ENCODE measurements around the gene MRAS. TPM values are rescaled to one million over a fixed set of nuclear protein-coding genes. Genes with fewer than 3 reads are reported as not detected.

MRAS gene
- total RNA-seq, 2 donors from 2014 or later = 0.19 to 0.72 TPM

GRCh38 chr3:138329127-138329983, 19.0 kb upstream of the MRAS start, which contains the start of gene NME9:
TSS of gene NME9 (minus strand) at chr3:138329851. CDS start at chr3:138329335, 516 bp downstream.
- Mint-ChIP-seq H3K36me3 (ENCODE audit: insufficient read depth in 2 of 2) (no peaks in the 10 kb centered on the region), H3K4me1 (ENCODE audit: low read depth) (peaks cover 50% of the 10 kb centered on the region), H3K27me3 (ENCODE audit: low read depth) (no peaks in the 10 kb centered on the region), H3K27ac (peak within 1 kb of the TSS; percentile 79), H3K9me3 (no peaks in the 10 kb centered on the region), H3K4me3 (peak within 1 kb of the TSS; percentile 89 to 92)
- ATAC-seq (replicated peaks in 1 of 2) = peak; percentile 89 to 91
- peak; percentile 90 for DNase-seq

- DNase-seq (no peak), ATAC-seq (replicated peaks in 1 of 2) (no peak)
- H3K4me3 Mint-ChIP-seq = peak overlapping the region; percentile 89 to 92
- H3K36me3 Mint-ChIP-seq (ENCODE audit: insufficient read depth in 2 of 2) = no peaks in the 10 kb centered on the region
- peaks cover 44% of the 10 kb centered on the region for H3K4me1 Mint-ChIP-seq (ENCODE audit: low read depth)
- H3K9me3 Mint-ChIP-seq = no peaks in the 10 kb centered on the region
- no peaks in the 10 kb centered on the region for H3K27me3 Mint-ChIP-seq (ENCODE audit: low read depth)
- H3K27ac Mint-ChIP-seq = peak overlapping the region; percentile 46
Observed at GRCh38 chr3:138329984-138330293, 18.4 kb upstream of the MRAS start.

GRCh38 chr3:138331143-138331894, 17.1 kb upstream of the MRAS start:
- DNase-seq (no peak), ATAC-seq (replicated peaks in 1 of 2) (no peak)
- peaks cover 42% of the 10 kb centered on the region for H3K4me1 Mint-ChIP-seq (ENCODE audit: low read depth)
- no peak overlapping the region for H3K4me3 Mint-ChIP-seq
- H3K36me3 Mint-ChIP-seq (ENCODE audit: insufficient read depth in 2 of 2) = no peaks in the 10 kb centered on the region
- H3K27me3 Mint-ChIP-seq (ENCODE audit: low read depth) = no peaks in the 10 kb centered on the region
- H3K27ac Mint-ChIP-seq = no peak overlapping the region
- H3K9me3 Mint-ChIP-seq = no peaks in the 10 kb centered on the region

GRCh38 chr3:138332472-138333073, 15.8 kb upstream of the MRAS start:
- Mint-ChIP-seq H3K36me3 (ENCODE audit: insufficient read depth in 2 of 2) (no peaks in the 10 kb centered on the region), H3K27ac (no peak overlapping the region), H3K27me3 (ENCODE audit: low read depth) (no peaks in the 10 kb centered on the region), H3K4me1 (ENCODE audit: low read depth) (peaks cover 41% of the 10 kb centered on the region), H3K4me3 (no peak overlapping the region), H3K9me3 (no peaks in the 10 kb centered on the region)
- ATAC-seq (replicated peaks in 1 of 2) = no peak
- no peak for DNase-seq

GRCh38 chr3:138334608-138335007, 13.8 kb upstream of the MRAS start:
- Mint-ChIP-seq H3K27me3 (ENCODE audit: low read depth) (no peaks in the 10 kb centered on the region), H3K4me1 (ENCODE audit: low read depth) (peaks cover 23% of the 10 kb centered on the region), H3K27ac (no peak overlapping the region), H3K9me3 (no peaks in the 10 kb centered on the region), H3K36me3 (ENCODE audit: insufficient read depth in 2 of 2) (no peaks in the 10 kb centered on the region), H3K4me3 (no peak overlapping the region)
- no peak for DNase-seq
- no peak for ATAC-seq (replicated peaks in 1 of 2)

GRCh38 chr3:138336454-138336999, 11.9 kb upstream of the MRAS start:
- H3K27ac Mint-ChIP-seq = no peak overlapping the region
- H3K4me3 Mint-ChIP-seq = no peak overlapping the region
- H3K4me1 Mint-ChIP-seq (ENCODE audit: low read depth) = peaks cover 8% of the 10 kb centered on the region
- no peak for DNase-seq
- no peaks in the 10 kb centered on the region for H3K9me3 Mint-ChIP-seq
- H3K27me3 Mint-ChIP-seq (ENCODE audit: low read depth) = no peaks in the 10 kb centered on the region
- H3K36me3 Mint-ChIP-seq (ENCODE audit: insufficient read depth in 2 of 2) = no peaks in the 10 kb centered on the region
- no peak for ATAC-seq (replicated peaks in 1 of 2)

GRCh38 chr3:138338244-138338643, 10.1 kb upstream of the MRAS start:
- ATAC-seq (replicated peaks in 1 of 2) = no peak
- no peak for DNase-seq
- Mint-ChIP-seq H3K9me3 (no peaks in the 10 kb centered on the region), H3K4me3 (no peak overlapping the region), H3K27ac (no peak overlapping the region), H3K4me1 (ENCODE audit: low read depth) (no peaks in the 10 kb centered on the region), H3K36me3 (ENCODE audit: insufficient read depth in 2 of 2) (no peaks in the 10 kb centered on the region), H3K27me3 (ENCODE audit: low read depth) (no peaks in the 10 kb centered on the region)

- no peak for DNase-seq
- Mint-ChIP-seq H3K27me3 (ENCODE audit: low read depth) (no peaks in the 10 kb centered on the region), H3K4me1 (ENCODE audit: low read depth) (no peaks in the 10 kb centered on the region), H3K36me3 (ENCODE audit: insufficient read depth in 2 of 2) (no peaks in the 10 kb centered on the region), H3K27ac (no peak overlapping the region), H3K4me3 (no peak overlapping the region), H3K9me3 (no peaks in the 10 kb centered on the region)
- no peak for ATAC-seq (replicated peaks in 1 of 2)
Observed at GRCh38 chr3:138338811-138339210, 9.6 kb upstream of the MRAS start.

- no peak for ATAC-seq (replicated peaks in 1 of 2)
Observed at GRCh38 chr3:138340511-138340910, 7.9 kb upstream of the MRAS start.

GRCh38 chr3:138344754-138345153, 3.6 kb upstream of the MRAS start:
- H3K9me3 Mint-ChIP-seq = peaks cover 0 to 2% of the 10 kb centered on the region in 2 donors
- ATAC-seq (replicated peaks in 1 of 2) (no peak), DNase-seq (no peak)
- peaks cover 0 to 2% of the 10 kb centered on the region in 2 donors for H3K36me3 Mint-ChIP-seq (ENCODE audit: insufficient read depth in 2 of 2)
- no peak overlapping the region for H3K4me3 Mint-ChIP-seq
- H3K27ac Mint-ChIP-seq = no peak overlapping the region
- peaks cover 30% of the 10 kb centered on the region for H3K27me3 Mint-ChIP-seq (ENCODE audit: low read depth)
- peaks cover 6% of the 10 kb centered on the region for H3K4me1 Mint-ChIP-seq (ENCODE audit: low read depth)

More at GRCh38 chr3:138340511-138340910, 7.9 kb upstream of the MRAS start:
- H3K4me3 Mint-ChIP-seq = no peak overlapping the region
- no peaks in the 10 kb centered on the region for H3K4me1 Mint-ChIP-seq (ENCODE audit: low read depth)
- H3K27me3 Mint-ChIP-seq (ENCODE audit: low read depth) = peaks cover 4% of the 10 kb centered on the region
- no peaks in the 10 kb centered on the region for H3K9me3 Mint-ChIP-seq
- no peak overlapping the region for H3K27ac Mint-ChIP-seq
- no peak for DNase-seq
- no peaks in the 10 kb centered on the region for H3K36me3 Mint-ChIP-seq (ENCODE audit: insufficient read depth in 2 of 2)

GRCh38 chr3:138348754-138349739, 668 bp downstream of the MRAS start:
- peaks cover 45% of the 10 kb centered on the region for H3K27me3 Mint-ChIP-seq (ENCODE audit: low read depth)
- H3K36me3 Mint-ChIP-seq (ENCODE audit: insufficient read depth in 2 of 2) = peaks cover 0 to 2% of the 10 kb centered on the region in 2 donors
- peaks cover 0 to 2% of the 10 kb centered on the region in 2 donors for H3K9me3 Mint-ChIP-seq
- peaks cover 6% of the 10 kb centered on the region for H3K4me1 Mint-ChIP-seq (ENCODE audit: low read depth)
- peak overlapping the region in 1 of 2 donors; percentile 59 for H3K4me3 Mint-ChIP-seq
- ATAC-seq (replicated peaks in 1 of 2) (no peak), DNase-seq (no peak)
- no peak overlapping the region for H3K27ac Mint-ChIP-seq

Data from activated T-cell treated with anti-CD3 and anti-CD28 coated beads, Interleukin-2, amount 50 U/mL, for 72 hours (primary cell).